ENCODE results near the gene ATP6V1F.

DNA sequence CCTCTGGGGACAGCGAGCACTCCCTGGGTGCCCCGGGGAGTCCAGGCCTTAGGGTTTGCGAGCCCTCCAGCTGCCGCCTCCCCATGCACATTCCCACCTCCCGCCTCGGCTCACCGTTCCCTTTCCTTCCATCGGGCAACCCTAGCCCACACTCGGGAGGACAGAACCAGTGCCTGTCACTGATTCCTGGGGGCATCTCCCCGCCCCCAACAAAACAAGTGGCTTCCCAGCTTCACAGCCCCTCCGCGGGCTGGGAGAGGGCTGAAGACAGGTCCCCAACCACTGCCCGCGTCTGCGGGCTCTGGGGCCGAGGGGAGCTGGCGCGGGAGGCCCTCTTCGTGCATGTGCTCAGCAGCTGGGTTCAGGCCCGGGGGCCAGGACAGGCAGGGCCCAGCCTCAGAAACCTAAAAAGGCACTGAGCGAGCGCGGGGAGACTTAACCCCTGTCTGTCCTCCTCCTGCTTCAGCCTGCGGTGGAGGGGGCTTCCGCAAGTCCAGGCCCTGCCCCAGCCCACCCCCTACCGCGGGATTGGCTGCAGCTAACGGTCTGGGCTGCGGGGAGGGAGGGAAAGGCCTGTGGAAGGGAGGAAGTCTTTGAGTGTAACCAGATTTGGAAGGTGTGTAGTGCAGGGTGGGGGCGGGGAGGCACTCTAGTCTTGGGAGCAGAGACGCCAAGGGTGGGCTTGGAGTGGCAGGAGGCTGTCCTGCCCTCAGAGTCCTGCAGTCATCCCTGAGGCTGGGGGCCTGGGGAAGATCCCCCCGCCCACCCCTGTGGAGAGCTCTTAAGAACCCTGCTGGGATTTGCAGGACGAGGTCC, 31.3 kb upstream of the ATP6V1F start:
- TF ChIP-seq CTCF (optimal IDR thresholded peaks at IDR 0.05 in 1 of 3, IDR thresholded peaks at IDR 0.05 in 1 of 3, conservative IDR thresholded peaks at IDR 0.05 in 1 of 3; ENCODE audit: extremely low read depth in 1 of 3, insufficient read depth in 2 of 3, low read length in 3 of 3) (no peak), EZH2 (IDR thresholded peaks at IDR 0.05; ENCODE audit: low read length) (no peak)
